HEK293T (cell line): Measurements from ENCODE around the gene ZNF777.

Experiments
- CTCF ChIA-PET: fragments of 350-600 bp; formaldehyde crosslinking; extraction: SDS; loops from one replicate; lab custom pipeline; 2021; ENCODE audit warnings: antibody characterized with exemption, inconsistent platforms; lab: Yijun Ruan, JAX
- POLR2A ChIA-PET: fragments of 350-600 bp; formaldehyde crosslinking; extraction: SDS; loops from one replicate; lab custom pipeline; 2020; ENCODE audit warnings: antibody characterized with exemption, inconsistent platforms; lab: Yijun Ruan, JAX
- DNase-seq: peaks from one replicate; pipeline ENCODE4 v3.0.0; 2012; ENCODE audit warnings: mixed read lengths; ENCODE audit errors: extremely low spot score
- ARNT ChIP-seq: fragments of 450-650 bp; IDR thresholded peaks from 2 replicates; pipeline ENCODE4 v1.6.1; 2017; ENCODE audit warnings: mild to moderate bottlenecking
- BHLHE40 ChIP-seq: fragments of 450-650 bp; IDR thresholded peaks from 2 replicates; pipeline ENCODE4 v1.6.1; 2016; ENCODE audit warnings: mild to moderate bottlenecking, moderate library complexity, borderline replicate concordance
- CTBP1 ChIP-seq: fragments of 450-650 bp; IDR thresholded peaks from 2 replicates; pipeline ENCODE4 v1.6.1; 2016; ENCODE audit warnings: borderline replicate concordance
- ELF4 ChIP-seq: fragments of 450-650 bp; IDR thresholded peaks from 2 replicates; pipeline ENCODE4 v1.6.1; 2017; ENCODE audit warnings: antibody characterized with exemption
- FOXA1 ChIP-seq: fragments of 450-650 bp; IDR thresholded peaks from 2 replicates; pipeline ENCODE4 v1.6.1; 2016; ENCODE audit warnings: mild to moderate bottlenecking
- FOXK2 ChIP-seq: fragments of 450-650 bp; IDR thresholded peaks from 2 replicates; pipeline ENCODE4 v1.6.1; 2016; ENCODE audit warnings: mild to moderate bottlenecking
- FOXM1 ChIP-seq: fragments of 450-650 bp; IDR thresholded peaks from 2 replicates; pipeline ENCODE4 v1.6.1; 2017; ENCODE audit warnings: mild to moderate bottlenecking, borderline replicate concordance
- HDGF ChIP-seq: fragments of 450-650 bp; IDR thresholded peaks from 2 replicates; pipeline ENCODE4 v1.6.1; 2017; ENCODE audit warnings: antibody characterized with exemption, borderline replicate concordance
- L3MBTL2 ChIP-seq: fragments of 450-650 bp; conservative IDR thresholded peaks from 2 replicates; pipeline ENCODE4 v1.6.1; 2016; ENCODE audit warnings: mild to moderate bottlenecking
- LEF1 ChIP-seq: fragments of 450-650 bp; IDR thresholded peaks from 2 replicates; pipeline ENCODE4 v1.6.1; 2017; ENCODE audit warnings: mild to moderate bottlenecking, borderline replicate concordance
- NFRKB ChIP-seq: fragments of 450-650 bp; IDR thresholded peaks from 2 replicates; pipeline ENCODE4 v1.6.1; 2016; ENCODE audit warnings: mild to moderate bottlenecking, moderate library complexity
- SP1 ChIP-seq: fragments of 450-650 bp; IDR thresholded peaks from 2 replicates; pipeline ENCODE4 v1.6.1; 2017
- SUZ12 ChIP-seq: fragments of 450-650 bp; IDR thresholded peaks from 2 replicates; pipeline ENCODE4 v1.6.1; 2016; ENCODE audit warnings: mild to moderate bottlenecking
- TARDBP ChIP-seq: fragments of 450-650 bp; IDR thresholded peaks from 2 replicates; pipeline ENCODE4 v1.6.1; 2016
- ZNF384 ChIP-seq: fragments of 450-650 bp; IDR thresholded peaks from 2 replicates; pipeline ENCODE4 v1.6.1; 2016
- TF ChIP-seq, protein P1 (sequence below): fragments of 450-650 bp; IDR thresholded peaks from 2 replicates; pipeline ENCODE4 v1.6.1; 2016

The ZNF777 gene

DNA sequence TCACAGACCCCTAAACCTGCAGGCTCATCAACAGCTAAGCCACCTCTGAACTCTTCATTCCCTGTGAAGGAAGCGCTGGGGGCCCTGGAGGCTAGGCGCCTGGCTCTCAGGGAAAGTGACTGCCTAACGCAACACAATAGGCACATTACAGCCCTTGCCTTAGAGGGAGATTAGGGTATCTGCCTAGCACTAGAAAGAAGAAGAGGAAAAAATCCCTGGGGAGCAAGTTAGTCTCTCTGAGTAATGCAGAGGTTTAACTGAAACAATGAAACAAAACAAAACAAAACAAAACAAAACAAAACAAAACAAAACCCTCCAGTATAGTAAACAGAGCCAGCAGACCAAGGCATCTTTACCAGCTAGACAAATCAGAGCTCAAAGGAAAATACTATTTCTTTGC, 2.6 kb downstream of the ZNF777 start:
- TF ChIP-seq L3MBTL2 (no peak), FOXK2 (no peak), FOXA1 (no peak), NFRKB (no peak), FOXM1 (no peak), LEF1 (no peak), BHLHE40 (no peak), ZNF384 (no peak)
- POLR2A ChIA-PET: interaction anchor here (1.2 to 1.8 kb wide), 2 partner anchors 38 to 99 kb away, joined by 3 to 6 read pairs; no protein-coding TSS in a partner anchor
- CTCF ChIA-PET: interaction anchor here (0.5 kb wide), 1 partner anchor 9 kb away, joined by 3 read pairs; no protein-coding TSS in a partner anchor
- DNase-seq: no peak

DNA sequence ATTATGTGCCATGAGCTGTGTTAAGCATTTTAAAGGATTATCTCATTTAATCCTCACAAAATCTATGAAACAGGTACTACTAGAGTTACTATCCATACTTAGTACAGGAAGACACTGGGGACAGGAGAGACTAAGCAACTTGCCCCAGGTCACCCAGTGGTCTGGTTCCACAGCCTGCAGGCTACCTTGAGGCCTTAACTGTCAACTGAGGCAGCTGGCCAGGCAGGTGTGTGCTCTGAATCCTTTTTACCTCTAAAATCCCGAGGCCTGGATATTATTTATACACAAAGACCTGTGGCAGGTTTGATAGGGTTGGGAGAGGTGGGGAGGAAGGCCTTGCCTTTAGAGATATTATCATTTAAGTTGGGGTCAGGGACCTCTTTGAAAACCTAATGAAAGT, 3.1 kb downstream of the ZNF777 start:
- no peak for DNase-seq
- TF ChIP-seq FOXM1: no peak
- TF ChIP-seq ELF4: no peak
- TF ChIP-seq LEF1: no peak
- TF ChIP-seq BHLHE40: no peak
- no peak for TF ChIP-seq FOXA1
- TF ChIP-seq FOXK2: no peak
- no peak for TF ChIP-seq NFRKB
- no peak for TF ChIP-seq SP1
- TF ChIP-seq ARNT: no peak
- no peak for TF ChIP-seq TARDBP
- TF ChIP-seq, protein P1, sequence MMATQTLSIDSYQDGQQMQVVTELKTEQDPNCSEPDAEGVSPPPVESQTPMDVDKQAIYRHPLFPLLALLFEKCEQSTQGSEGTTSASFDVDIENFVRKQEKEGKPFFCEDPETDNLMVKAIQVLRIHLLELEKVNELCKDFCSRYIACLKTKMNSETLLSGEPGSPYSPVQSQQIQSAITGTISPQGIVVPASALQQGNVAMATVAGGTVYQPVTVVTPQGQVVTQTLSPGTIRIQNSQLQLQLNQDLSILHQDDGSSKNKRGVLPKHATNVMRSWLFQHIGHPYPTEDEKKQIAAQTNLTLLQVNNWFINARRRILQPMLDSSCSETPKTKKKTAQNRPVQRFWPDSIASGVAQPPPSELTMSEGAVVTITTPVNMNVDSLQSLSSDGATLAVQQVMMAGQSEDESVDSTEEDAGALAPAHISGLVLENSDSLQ: no peak
- no peak for TF ChIP-seq ZNF384
- TF ChIP-seq HDGF: no peak
- no peak for TF ChIP-seq SUZ12
- TF ChIP-seq CTBP1: no peak
- TF ChIP-seq L3MBTL2: no peak
- POLR2A ChIA-PET: interaction anchor here (1.2 to 1.8 kb wide), 2 partner anchors 38 to 99 kb away, joined by 3 to 6 read pairs; no protein-coding TSS in a partner anchor
- CTCF ChIA-PET: no interaction called here

DNA sequence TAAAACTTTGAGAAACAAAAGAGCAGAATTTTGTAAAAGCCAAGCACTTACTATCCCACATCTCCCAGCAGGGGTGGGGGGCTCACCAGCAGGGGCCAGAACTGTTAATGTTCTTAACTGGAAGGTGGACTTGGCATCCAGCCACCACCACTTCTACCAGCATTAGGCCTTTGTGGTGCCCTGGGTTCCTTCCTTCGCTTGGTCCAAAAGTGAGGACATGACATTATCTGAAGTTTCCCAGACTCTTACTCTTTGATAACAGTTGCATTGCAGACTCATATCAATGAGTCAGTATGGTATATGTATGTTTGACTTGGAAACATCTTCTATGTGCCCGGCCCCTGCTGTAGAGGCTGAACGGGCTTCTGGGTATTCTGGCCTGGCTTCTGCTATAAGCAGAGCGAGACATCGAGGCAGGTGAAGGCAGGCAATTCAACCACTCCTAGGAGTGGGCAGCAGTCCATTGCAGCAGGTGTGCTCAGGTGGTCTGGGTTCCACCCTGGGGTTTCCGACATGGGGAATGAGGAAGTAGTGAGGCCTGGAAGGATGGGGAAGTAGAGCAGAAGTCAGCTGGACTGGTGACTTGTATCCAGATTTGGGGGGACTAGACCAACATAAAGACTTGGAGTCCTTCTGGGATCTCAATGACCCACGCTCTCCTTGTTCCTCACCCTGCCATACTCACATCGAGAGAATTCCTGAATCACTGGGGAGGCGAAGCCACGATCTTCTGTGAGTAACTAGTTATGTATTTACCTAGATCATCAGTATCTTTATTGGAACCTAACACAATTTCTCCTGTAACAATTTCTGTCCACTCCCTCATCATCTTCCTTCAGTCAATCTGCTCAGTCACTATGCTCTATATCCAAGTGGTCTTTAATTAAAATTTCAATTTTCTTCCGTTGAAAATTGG, 4.1 kb downstream of the ZNF777 start:
- CTCF ChIA-PET: interaction anchor here (0.6 kb wide), 1 partner anchor 56 kb away, joined by 3 read pairs; no protein-coding TSS in a partner anchor
- TF ChIP-seq SP1 (no peak), BHLHE40 (no peak), LEF1 (no peak), CTBP1 (no peak), ZNF384 (no peak), HDGF (no peak), FOXK2 (no peak), NFRKB (no peak), L3MBTL2 (no peak), ARNT (no peak), FOXA1 (no peak), SUZ12 (no peak), TARDBP (no peak), ELF4 (no peak), FOXM1 (no peak)
- TF ChIP-seq, protein P1: no peak
- DNase-seq: no peak
- POLR2A ChIA-PET: no interaction called here

DNA sequence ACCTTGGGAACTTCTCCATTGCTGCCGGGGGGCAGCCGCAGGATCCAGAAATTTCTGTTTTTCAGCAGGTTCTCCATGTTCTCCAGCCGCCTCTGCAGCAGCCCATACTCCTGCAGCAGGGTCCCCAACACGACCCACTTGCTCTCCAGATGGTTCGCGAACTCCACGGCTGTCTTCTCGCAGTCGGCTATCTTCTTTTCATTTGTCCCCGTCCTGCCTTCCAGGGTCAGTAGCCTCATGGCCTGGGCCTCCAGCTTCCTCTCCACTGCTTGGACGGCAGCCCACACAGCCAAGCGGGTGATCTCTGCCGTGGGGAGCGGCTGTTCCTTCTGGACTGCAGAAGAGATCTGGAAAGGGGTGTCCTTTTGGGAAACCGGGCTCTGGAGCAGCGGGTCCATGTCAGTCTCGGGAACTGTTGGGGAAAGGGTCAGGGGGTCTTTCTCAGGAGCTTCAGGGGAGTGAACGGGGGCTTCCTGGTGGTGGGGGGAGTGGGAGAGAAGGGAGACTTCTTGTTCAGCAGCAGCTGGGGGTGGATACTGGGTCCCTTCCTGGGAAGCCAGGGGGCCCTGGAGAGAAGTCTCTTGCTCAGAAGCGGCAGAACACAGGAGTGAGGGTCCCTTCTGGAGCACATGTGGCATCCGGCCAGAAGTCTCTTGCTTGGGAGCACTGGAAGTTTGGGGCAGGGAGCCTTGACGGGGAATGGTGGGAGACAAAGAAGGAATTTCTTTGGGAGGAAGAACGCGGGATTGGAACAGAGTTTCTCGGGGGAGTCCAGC, 5.5 kb downstream of the ZNF777 start:
- no peak for DNase-seq
- CTCF ChIA-PET: no interaction called here
- POLR2A ChIA-PET: no interaction called here
- TF ChIP-seq, protein P1: no peak
- TF ChIP-seq LEF1: no peak

DNA sequence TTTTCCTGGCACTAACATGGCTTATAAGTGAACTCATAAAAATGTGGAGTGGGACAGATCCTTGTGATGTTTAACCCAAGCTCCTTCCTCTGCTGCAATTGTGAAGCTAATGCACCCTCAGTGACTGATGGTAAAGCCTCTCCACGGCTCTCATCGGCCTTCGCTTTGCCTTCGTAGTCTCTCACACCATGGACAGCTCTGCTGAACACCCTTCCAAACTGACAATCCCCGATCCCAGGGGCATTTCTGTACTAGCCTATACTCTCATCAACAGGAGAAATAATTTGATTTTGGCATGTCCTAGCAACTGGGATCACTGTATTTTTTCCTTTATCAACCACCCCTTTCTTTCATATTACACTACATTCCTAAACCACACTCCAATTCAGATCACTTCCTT, 6.1 kb downstream of the ZNF777 start:
- DNase-seq: no peak
- ChIA-PET CTCF (no interaction called here), POLR2A (no interaction called here)
- TF ChIP-seq FOXM1: no peak
- TF ChIP-seq BHLHE40: no peak

DNA sequence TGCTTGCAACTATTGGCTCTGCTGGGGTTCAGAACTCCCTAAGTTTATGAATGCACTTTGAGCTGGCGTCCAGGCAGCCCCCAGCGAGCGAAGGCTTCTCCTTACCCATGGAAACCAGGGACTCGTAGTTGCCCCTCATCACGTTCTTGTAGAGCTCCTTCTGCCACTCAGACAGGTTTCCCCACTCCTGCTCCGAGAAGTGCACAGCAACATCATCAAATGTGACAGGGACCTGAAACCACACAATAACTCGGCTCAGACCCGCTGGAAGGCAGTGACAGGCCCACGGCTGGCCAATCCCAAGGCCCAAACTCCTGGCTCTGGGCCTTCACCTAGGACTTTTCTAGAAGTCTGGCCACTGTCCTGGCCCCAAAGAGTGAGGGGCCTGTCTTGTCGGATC, 6.9 kb downstream of the ZNF777 start:
- POLR2A ChIA-PET: no interaction called here
- CTCF ChIA-PET: no interaction called here
- no peak for TF ChIP-seq ARNT
- TF ChIP-seq LEF1: no peak
- TF ChIP-seq TARDBP: no peak
- TF ChIP-seq CTBP1: no peak
- TF ChIP-seq HDGF: no peak
- no peak for TF ChIP-seq NFRKB
- no peak for TF ChIP-seq L3MBTL2
- TF ChIP-seq FOXM1: no peak
- no peak for TF ChIP-seq FOXA1
- TF ChIP-seq SUZ12: no peak
- TF ChIP-seq BHLHE40: no peak
- TF ChIP-seq, protein P1: no peak
- TF ChIP-seq SP1: no peak
- TF ChIP-seq FOXK2: no peak
- TF ChIP-seq ELF4: no peak
- DNase-seq: no peak
